ENCODE data around the gene KCNMB4.

- no peak for TF ChIP-seq POLR2AphosphoS5 (IDR thresholded peaks at IDR 0.05; ENCODE audit: low read depth, low read length)
- TF ChIP-seq REST (IDR thresholded peaks at IDR 0.05; ENCODE audit: insufficient read depth in 1 of 2, low read depth in 2 of 2, low read length in 2 of 2) = no peak
These were observed 49.9 kb downstream of the KCNMB4 start for GRCh38 chr12:70415987-70416386.

All from PFSK-1 (cell line).